ENCODE measurements around the gene AFDN. TPM values are rescaled to one million over a fixed set of nuclear protein-coding genes. Genes with fewer than 3 reads are reported as not detected.
"Not testable (repeated sequence)": the region's sequence is repeated elsewhere in the genome, so short reads cannot be mapped to it uniquely, and the experiment has no call there.

Gene AFDN
- polyA plus RNA-seq, 2 donors, result 91.7 to 124 TPM

DNA sequence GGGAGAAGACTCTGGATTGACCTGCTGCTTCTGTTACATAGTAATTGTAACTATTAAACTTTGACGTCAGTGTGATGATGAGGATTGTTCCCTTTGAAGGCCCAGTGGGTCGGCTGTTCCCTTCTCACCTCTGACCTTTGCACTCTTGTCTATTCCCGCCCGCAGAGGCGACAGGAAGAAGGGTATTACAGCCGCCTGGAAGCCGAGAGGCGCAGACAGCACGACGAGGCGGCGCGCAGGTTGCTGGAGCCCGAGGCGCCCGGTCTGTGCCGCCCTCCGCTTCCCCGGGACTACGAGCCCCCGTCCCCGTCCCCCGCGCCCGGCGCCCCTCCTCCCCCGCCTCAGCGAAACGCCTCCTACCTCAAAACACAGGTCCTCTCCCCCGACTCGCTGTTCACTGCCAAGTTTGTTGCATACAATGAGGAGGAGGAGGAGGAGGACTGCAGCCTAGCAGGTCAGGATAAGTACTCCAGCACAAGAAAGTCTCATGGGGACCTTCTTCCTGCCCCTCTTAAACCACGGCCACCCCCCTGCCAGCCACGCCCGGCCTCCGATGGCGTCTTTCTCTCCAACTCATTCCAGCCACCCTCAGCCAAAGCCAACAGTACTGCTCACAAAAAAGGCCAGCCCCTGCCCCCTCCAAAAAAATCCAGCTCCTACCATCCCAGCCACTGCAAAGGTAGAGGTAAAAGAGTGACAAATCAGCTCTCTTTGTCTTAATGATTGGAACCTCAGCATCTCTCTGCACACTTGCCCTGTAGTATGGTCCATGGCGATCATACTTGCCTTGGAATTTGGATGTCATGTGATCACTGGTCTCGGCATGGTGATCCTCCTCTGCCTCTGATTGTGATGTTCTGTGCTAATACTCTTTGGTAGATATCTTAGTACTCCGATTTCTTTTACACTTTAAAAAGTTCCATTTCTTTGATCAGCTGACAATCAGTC lies 139.2 kb downstream of the AFDN start:
- WGBS, 2 donors, result 85 to 88% methylated on average over 39 of the region's 39 CpGs
- H3K36me3 ChIP-seq (ENCODE audit: control insufficient read depth in 2 of 2, insufficient read depth in 2 of 2, low read length in 1 of 2), result peaks cover 2 to 17% of the 10 kb centered on the region in 2 donors
- H3K27ac ChIP-seq (ENCODE audit: low read depth in 2 of 2, low read length in 1 of 2), result no peak overlapping the region

DNA sequence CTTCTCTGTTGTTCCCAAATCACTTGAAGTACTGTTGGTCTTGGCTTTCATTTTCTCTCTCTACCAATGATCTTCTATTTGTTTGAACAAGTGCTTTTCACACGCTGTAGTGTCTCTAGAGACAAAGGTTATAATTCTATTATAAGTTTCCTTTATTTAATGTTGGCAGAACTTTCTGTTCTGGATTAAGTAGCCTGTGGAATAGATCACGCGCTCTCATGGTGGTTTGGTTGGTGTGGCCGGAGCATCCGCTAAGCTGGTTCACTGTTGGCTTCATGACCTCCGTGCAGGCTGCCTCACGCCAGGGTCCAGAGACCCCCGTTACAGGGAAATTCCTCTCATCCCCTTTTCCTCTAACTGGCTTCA lies 139.8 kb downstream of the AFDN start:
- Histone ChIP-seq H3K4me3 (ENCODE audit: low read depth in 1 of 2, low read length in 2 of 2) (no peak overlapping the region), H3K36me3 (ENCODE audit: control insufficient read depth in 2 of 2, insufficient read depth in 2 of 2, low read length in 1 of 2) (peaks cover 2 to 17% of the 10 kb centered on the region in 2 donors), H3K9me3 (ENCODE audit: control insufficient read depth in 2 of 2, insufficient read depth in 1 of 2, low read depth in 1 of 2, low read length in 1 of 2) (no peaks in the 10 kb centered on the region), H3K27me3 (ENCODE audit: control insufficient read depth in 1 of 2, insufficient read depth in 2 of 2, low read length in 2 of 2) (no peaks in the 10 kb centered on the region), H3K27ac (ENCODE audit: low read depth in 2 of 2, low read length in 1 of 2) (no peak overlapping the region), H3K4me1 (ENCODE audit: control insufficient read depth in 2 of 2, insufficient read depth in 2 of 2, low read length in 1 of 2) (peaks cover 0 to 4% of the 10 kb centered on the region in 2 donors)
- WGBS, 2 donors, result 84 to 90% methylated on average over 8 of the region's 8 CpGs

More for the DNA sequence above, 139.2 kb downstream of the AFDN start:
- Histone ChIP-seq H3K4me3 (ENCODE audit: low read depth in 1 of 2, low read length in 2 of 2) (no peak overlapping the region), H3K4me1 (ENCODE audit: control insufficient read depth in 2 of 2, insufficient read depth in 2 of 2, low read length in 1 of 2) (peaks cover 0 to 4% of the 10 kb centered on the region in 2 donors), H3K9me3 (ENCODE audit: control insufficient read depth in 2 of 2, insufficient read depth in 1 of 2, low read depth in 1 of 2, low read length in 1 of 2) (no peaks in the 10 kb centered on the region), H3K27me3 (ENCODE audit: control insufficient read depth in 1 of 2, insufficient read depth in 2 of 2, low read length in 2 of 2) (no peaks in the 10 kb centered on the region)

DNA sequence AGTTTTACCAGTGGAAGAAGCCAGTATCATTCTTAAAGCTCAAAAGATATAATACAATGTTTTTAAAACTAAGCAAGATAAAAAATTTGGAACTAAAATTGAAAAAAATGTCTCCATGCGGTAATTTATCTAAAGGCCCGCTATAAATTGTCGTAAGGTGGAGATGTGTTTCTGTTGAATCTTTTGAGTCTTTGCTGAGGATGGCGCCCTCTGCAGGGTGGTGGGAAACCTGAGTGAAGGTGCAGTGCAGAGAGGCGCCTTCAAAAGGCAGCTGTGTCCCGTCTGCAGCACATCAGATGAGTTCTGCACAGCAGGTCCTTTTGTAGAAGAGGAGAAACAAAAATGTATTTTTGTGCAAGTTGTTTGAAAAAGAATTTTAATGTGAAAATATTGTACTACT lies 141.4 kb downstream of the AFDN start:
- H3K36me3 ChIP-seq (ENCODE audit: control insufficient read depth in 2 of 2, insufficient read depth in 2 of 2, low read length in 1 of 2), result peaks cover 2 to 21% of the 10 kb centered on the region in 2 donors
- H3K27ac ChIP-seq (ENCODE audit: low read depth in 2 of 2, low read length in 1 of 2), result no peak overlapping the region
- WGBS, 2 donors, result 70 to 78% methylated on average over 6 of the region's 6 CpGs
- no peaks in the 10 kb centered on the region for H3K27me3 ChIP-seq (ENCODE audit: control insufficient read depth in 1 of 2, insufficient read depth in 2 of 2, low read length in 2 of 2)
- H3K4me3 ChIP-seq (ENCODE audit: low read depth in 1 of 2, low read length in 2 of 2), result no peak overlapping the region
- no peaks in the 10 kb centered on the region for H3K4me1 ChIP-seq (ENCODE audit: control insufficient read depth in 2 of 2, insufficient read depth in 2 of 2, low read length in 1 of 2)
- no peaks in the 10 kb centered on the region for H3K9me3 ChIP-seq (ENCODE audit: control insufficient read depth in 2 of 2, insufficient read depth in 1 of 2, low read depth in 1 of 2, low read length in 1 of 2)

DNA sequence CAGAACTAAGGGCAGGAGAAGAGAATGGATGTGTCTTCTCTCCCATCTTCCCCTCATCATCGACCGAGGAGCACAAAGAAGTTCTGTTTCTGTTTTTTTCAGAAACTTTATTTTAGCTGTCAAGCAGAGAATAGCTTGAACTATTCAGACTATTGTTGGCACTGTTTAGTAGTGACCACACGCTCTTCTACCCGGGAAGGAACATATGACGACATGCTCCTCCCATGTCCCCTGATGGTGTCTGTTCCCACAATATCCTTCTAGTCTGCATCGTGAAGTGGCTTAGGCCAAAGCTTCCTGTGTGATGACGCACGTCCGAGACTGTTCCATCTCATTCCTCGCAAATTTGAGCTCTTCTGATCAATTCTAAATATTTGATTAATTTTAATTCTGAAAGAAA lies 143.5 kb downstream of the AFDN start:
- H3K9me3 ChIP-seq (ENCODE audit: control insufficient read depth in 2 of 2, insufficient read depth in 1 of 2, low read depth in 1 of 2, low read length in 1 of 2), result no peaks in the 10 kb centered on the region
- H3K36me3 ChIP-seq (ENCODE audit: control insufficient read depth in 2 of 2, insufficient read depth in 2 of 2, low read length in 1 of 2), result peaks cover 2 to 22% of the 10 kb centered on the region in 2 donors

DNA sequence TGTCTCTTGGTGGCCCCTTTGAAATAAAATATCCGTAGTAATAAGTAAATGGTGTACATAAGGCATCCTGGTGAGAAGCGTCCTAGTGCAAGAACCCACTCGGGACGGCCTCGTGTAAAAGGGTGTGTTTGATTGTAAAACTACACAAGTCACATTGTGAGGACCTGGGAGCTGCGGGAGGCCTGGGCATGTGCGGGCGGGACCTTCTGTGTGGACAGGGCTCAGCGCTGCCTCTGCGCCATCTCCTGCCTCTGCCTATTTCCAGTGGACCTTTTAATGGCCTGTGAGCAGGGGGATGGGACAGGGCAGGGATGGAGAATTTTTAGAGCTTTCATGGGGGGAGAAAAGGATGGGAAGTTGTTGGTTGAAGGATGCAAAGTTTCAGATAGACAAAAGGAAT lies 145.5 kb downstream of the AFDN start:
- Histone ChIP-seq H3K27ac (ENCODE audit: low read depth in 2 of 2, low read length in 1 of 2) (no peak overlapping the region), H3K27me3 (ENCODE audit: control insufficient read depth in 1 of 2, insufficient read depth in 2 of 2, low read length in 2 of 2) (no peaks in the 10 kb centered on the region), H3K4me1 (ENCODE audit: control insufficient read depth in 2 of 2, insufficient read depth in 2 of 2, low read length in 1 of 2) (no peaks in the 10 kb centered on the region), H3K9me3 (ENCODE audit: control insufficient read depth in 2 of 2, insufficient read depth in 1 of 2, low read depth in 1 of 2, low read length in 1 of 2) (no peaks in the 10 kb centered on the region), H3K4me3 (ENCODE audit: low read depth in 1 of 2, low read length in 2 of 2) (no peak overlapping the region), H3K36me3 (ENCODE audit: control insufficient read depth in 2 of 2, insufficient read depth in 2 of 2, low read length in 1 of 2) (peaks cover 0 to 15% of the 10 kb centered on the region in 2 donors)
- WGBS, 2 donors, result 94 to 95% methylated on average over 10 of the region's 10 CpGs

More for the DNA sequence above, 143.5 kb downstream of the AFDN start:
- Histone ChIP-seq H3K27me3 (ENCODE audit: control insufficient read depth in 1 of 2, insufficient read depth in 2 of 2, low read length in 2 of 2) (no peaks in the 10 kb centered on the region), H3K4me1 (ENCODE audit: control insufficient read depth in 2 of 2, insufficient read depth in 2 of 2, low read length in 1 of 2) (no peaks in the 10 kb centered on the region), H3K4me3 (ENCODE audit: low read depth in 1 of 2, low read length in 2 of 2) (no peak overlapping the region), H3K27ac (ENCODE audit: low read depth in 2 of 2, low read length in 1 of 2) (no peak overlapping the region)
- WGBS, 2 donors, result 89 to 90% methylated on average over 10 of the region's 10 CpGs

DNA sequence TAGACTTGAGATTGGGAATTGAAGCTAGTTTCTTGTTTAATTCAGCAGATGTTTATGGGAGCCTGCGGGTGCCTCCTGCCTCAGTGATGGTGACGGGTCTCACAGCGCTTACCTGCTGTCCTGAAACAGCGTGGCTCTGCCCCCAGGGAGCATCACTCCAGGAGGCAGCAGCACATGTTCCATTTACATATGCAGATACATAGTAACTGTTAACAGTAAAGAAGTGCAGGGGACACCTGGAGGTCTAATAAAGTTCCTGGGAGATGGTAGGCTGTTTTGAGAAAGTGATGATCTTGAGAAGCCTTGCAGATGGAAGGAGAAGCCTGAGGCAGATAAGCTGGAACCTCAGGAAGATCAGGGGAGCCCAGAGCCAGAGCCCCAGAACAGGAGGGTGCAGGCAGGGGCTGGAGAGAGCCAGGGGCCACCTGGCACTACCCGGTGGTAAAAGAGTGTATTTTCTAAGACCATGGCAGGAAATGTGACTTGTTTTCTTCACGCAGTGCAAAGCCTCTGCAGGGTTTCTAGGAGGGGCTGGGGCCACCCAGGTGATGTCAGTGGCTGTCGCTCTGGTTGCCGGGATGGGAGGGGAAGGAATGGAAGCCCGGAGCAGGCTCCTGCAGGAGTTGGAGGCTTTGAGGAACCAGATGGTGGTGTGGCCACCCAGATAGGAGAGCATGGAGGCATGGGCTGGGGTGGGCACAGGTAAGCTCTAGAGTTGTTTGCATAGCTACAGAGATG lies 146.6 kb downstream of the AFDN start:
- no peak overlapping the region for H3K4me3 ChIP-seq (ENCODE audit: low read depth in 1 of 2, low read length in 2 of 2)
- 80 to 84% methylated on average over 9 of the region's 9 CpGs for whole genome bisulfite sequencing, 2 donors
- H3K27me3 ChIP-seq (ENCODE audit: control insufficient read depth in 1 of 2, insufficient read depth in 2 of 2, low read length in 2 of 2), result no peaks in the 10 kb centered on the region
- H3K27ac ChIP-seq (ENCODE audit: low read depth in 2 of 2, low read length in 1 of 2), result no peak overlapping the region
- no peaks in the 10 kb centered on the region for H3K9me3 ChIP-seq (ENCODE audit: control insufficient read depth in 2 of 2, insufficient read depth in 1 of 2, low read depth in 1 of 2, low read length in 1 of 2)
- peaks cover 0 to 12% of the 10 kb centered on the region in 2 donors for H3K36me3 ChIP-seq (ENCODE audit: control insufficient read depth in 2 of 2, insufficient read depth in 2 of 2, low read length in 1 of 2)
- no peaks in the 10 kb centered on the region for H3K4me1 ChIP-seq (ENCODE audit: control insufficient read depth in 2 of 2, insufficient read depth in 2 of 2, low read length in 1 of 2)

DNA sequence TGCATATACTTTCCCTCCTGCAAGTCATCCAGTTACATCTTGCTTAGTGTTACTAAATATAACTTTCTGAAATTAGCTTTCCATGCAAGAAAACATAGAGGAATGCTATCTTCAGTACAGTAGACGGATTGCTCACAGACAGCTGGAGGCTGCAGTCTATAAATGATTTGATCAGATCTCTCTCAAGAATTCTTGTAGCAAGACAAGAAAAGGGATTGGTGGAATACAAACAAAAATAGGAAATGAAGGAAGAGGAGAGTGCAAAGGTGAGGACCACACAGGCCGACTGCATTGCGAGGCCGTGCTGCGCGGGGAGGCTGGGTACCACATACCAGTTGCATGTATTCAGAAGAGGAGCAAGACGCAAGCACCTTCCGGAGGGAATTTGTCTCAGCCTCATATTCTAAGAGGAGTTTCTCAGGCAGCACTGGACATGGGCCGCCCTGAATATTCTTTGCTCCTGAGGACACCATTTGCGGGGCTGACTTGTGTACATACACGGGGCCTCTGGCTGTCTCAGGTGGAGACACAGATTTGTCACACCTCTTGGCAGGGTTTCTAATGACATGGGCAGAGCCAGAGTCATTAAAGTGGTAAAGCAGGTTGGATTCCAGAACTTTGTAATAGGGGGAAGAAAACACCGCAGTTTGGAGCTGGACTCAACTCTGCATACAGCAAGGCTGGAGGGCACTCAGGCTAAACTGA lies 148.1 kb downstream of the AFDN start:
- no peak overlapping the region for H3K27ac ChIP-seq (ENCODE audit: low read depth in 2 of 2, low read length in 1 of 2)
- peaks cover 0 to 7% of the 10 kb centered on the region in 2 donors for H3K36me3 ChIP-seq (ENCODE audit: control insufficient read depth in 2 of 2, insufficient read depth in 2 of 2, low read length in 1 of 2)
- 58 to 65% methylated on average over 12 of the region's 12 CpGs for WGBS, 2 donors

DNA sequence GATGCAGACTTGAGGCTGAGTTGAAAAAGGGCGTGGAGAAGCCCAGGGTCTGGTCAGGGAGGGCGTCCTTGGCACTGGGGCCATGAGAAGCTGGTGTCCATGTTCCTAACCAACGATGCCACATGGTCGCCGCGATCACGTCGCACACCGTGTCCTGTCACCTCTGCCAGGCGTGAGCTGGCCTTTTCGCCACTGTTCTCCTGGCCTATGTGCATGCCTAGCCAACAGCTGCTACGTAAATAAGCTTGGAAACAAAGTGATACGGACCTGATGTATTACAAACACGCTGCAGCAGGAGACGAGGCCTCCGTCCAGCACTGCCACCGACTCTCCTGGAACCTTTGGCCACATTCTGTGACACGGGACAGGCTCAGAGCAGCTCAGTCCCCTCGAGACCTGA lies 148.7 kb downstream of the AFDN start:
- H3K4me3 ChIP-seq (ENCODE audit: low read depth in 1 of 2, low read length in 2 of 2), result no peak overlapping the region
- WGBS, 2 donors, result 82 to 89% methylated on average over 19 of the region's 19 CpGs
- H3K4me1 ChIP-seq (ENCODE audit: control insufficient read depth in 2 of 2, insufficient read depth in 2 of 2, low read length in 1 of 2), result no peaks in the 10 kb centered on the region
- H3K36me3 ChIP-seq (ENCODE audit: control insufficient read depth in 2 of 2, insufficient read depth in 2 of 2, low read length in 1 of 2), result peaks cover 0 to 7% of the 10 kb centered on the region in 2 donors
- H3K27ac ChIP-seq (ENCODE audit: low read depth in 2 of 2, low read length in 1 of 2), result no peak overlapping the region
- H3K9me3 ChIP-seq (ENCODE audit: control insufficient read depth in 2 of 2, insufficient read depth in 1 of 2, low read depth in 1 of 2, low read length in 1 of 2), result no peaks in the 10 kb centered on the region
- no peaks in the 10 kb centered on the region for H3K27me3 ChIP-seq (ENCODE audit: control insufficient read depth in 1 of 2, insufficient read depth in 2 of 2, low read length in 2 of 2)

More for the DNA sequence above, 148.1 kb downstream of the AFDN start:
- H3K4me1 ChIP-seq (ENCODE audit: control insufficient read depth in 2 of 2, insufficient read depth in 2 of 2, low read length in 1 of 2), result no peaks in the 10 kb centered on the region
- H3K27me3 ChIP-seq (ENCODE audit: control insufficient read depth in 1 of 2, insufficient read depth in 2 of 2, low read length in 2 of 2), result no peaks in the 10 kb centered on the region
- no peaks in the 10 kb centered on the region for H3K9me3 ChIP-seq (ENCODE audit: control insufficient read depth in 2 of 2, insufficient read depth in 1 of 2, low read depth in 1 of 2, low read length in 1 of 2)
- H3K4me3 ChIP-seq (ENCODE audit: low read depth in 1 of 2, low read length in 2 of 2), result no peak overlapping the region

DNA sequence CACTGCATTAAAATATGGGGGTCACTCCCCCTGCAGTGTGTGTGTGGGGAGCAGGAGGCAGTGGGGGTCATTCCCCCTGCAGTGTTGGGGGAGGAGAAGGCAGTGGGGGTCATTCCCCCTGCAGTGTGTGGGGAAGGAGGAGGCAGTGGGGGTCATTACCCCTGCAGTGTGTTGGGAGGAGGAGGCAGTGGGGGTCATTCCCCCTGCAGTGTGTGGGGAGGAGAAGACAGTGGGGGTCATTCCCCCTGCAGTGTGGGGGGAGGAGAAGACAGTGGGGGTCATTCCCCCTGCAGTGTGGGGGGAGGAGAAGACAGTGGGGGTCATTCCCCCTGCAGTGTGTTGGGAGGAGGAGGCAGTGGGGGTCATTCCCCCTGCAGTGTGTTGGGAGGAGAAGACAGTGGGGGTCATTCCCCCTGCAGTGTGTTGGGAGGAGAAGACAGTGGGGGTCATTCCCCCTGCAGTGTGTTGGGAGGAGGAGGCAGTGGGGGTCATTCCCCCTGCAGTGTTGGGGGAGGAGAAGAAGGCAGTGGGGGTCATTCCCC lies 149.5 kb downstream of the AFDN start:
- not testable (repeated sequence) for H3K4me3 ChIP-seq (ENCODE audit: low read depth in 1 of 2, low read length in 2 of 2); H3K27ac ChIP-seq (ENCODE audit: low read depth in 2 of 2, low read length in 1 of 2); H3K27me3 ChIP-seq (ENCODE audit: control insufficient read depth in 1 of 2, insufficient read depth in 2 of 2, low read length in 2 of 2); H3K4me1 ChIP-seq (ENCODE audit: control insufficient read depth in 2 of 2, insufficient read depth in 2 of 2, low read length in 1 of 2); H3K36me3 ChIP-seq (ENCODE audit: control insufficient read depth in 2 of 2, insufficient read depth in 2 of 2, low read length in 1 of 2); H3K9me3 ChIP-seq (ENCODE audit: control insufficient read depth in 2 of 2, insufficient read depth in 1 of 2, low read depth in 1 of 2, low read length in 1 of 2)

All from esophagus (tissue), 2 donors.